Measurements from ENCODE around the gene SAA1. TPM values are rescaled to one million over a fixed set of nuclear protein-coding genes. Genes with fewer than 3 reads are reported as not detected.

SAA1 gene
- total and polyA plus RNA-seq, 10 of the 15 experiments (the other 5 are each of a cell fraction or from before 2014, with no cell fraction given) = 0.36 to 6.9 TPM; not detected in 8

GRCh38 chr11:18221274-18221876 lies 44.7 kb upstream of the SAA1 start (continued):
- TF ChIP-seq CEBPZ (IDR thresholded peaks at IDR 0.05; ENCODE audit: low read depth, low read length) = no peak

- ChIA-PET SMC1A (ENCODE audit: uncharacterized antibody, unreplicated experiment) (no interaction called here), RAD21 (ENCODE audit: unreplicated experiment) (no interaction called here), POLR2A (no interaction called here), CTCF (interaction anchor here (0.6 to 1.6 kb wide), 2 partner anchors 154 to 245 kb away, joined by 3 to 4 read pairs; no protein-coding TSS in a partner anchor)
- WGBS (ENCODE audit: insufficient coverage, insufficient replicate concordance, low lambda C conversion rate, missing lambda C conversion rate) = 77% methylated on average over 3 of the region's 3 CpGs
- Histone ChIP-seq H3K36me3 (ENCODE audit: control insufficient read depth in 2 of 2, insufficient read depth in 2 of 2, low read length in 1 of 2) (no peaks in the 10 kb centered on the region), H4K20me1 (ENCODE audit: control insufficient read depth, insufficient read depth) (no peaks in the 10 kb centered on the region), H3K4me3 (no peak overlapping the region), H3K9ac (ENCODE audit: control insufficient read depth, insufficient read depth, low read length) (no peak overlapping the region), H3K27me3 (replicated peaks in 1 of 2; ENCODE audit: control insufficient read depth in 2 of 2, insufficient read depth in 2 of 2, low read length in 1 of 2) (no peaks in the 10 kb centered on the region), H3K4me1 (ENCODE audit: control insufficient read depth, insufficient read depth, low read length) (no peaks in the 10 kb centered on the region), H3K4me2 (ENCODE audit: control insufficient read depth, insufficient read depth) (no peak overlapping the region), H3K9me3 (replicated peaks; ENCODE audit: control insufficient read depth, insufficient read depth, low read length) (no peaks in the 10 kb centered on the region; the same call in 2 of the 3 replicates), H3K79me2 (ENCODE audit: control insufficient read depth, insufficient read depth, low read length) (no peaks in the 10 kb centered on the region), H2AFZ (ENCODE audit: control insufficient read depth, low read depth, low read length) (no peak overlapping the region), H3K27ac (ENCODE audit: control insufficient read depth, insufficient read depth) (no peak overlapping the region)
- no peak for TF ChIP-seq SMAD5 (IDR thresholded peaks at IDR 0.05; ENCODE audit: low read depth)
- peak; percentile 42; the same call in 1 of the 2 replicates for TF ChIP-seq SPI1 (IDR thresholded peaks at IDR 0.05; ENCODE audit: borderline replicate concordance, insufficient read depth, low read depth, low read length)
- intact Hi-C loops (cut with micrococcal nuclease; ENCODE audit: unreplicated experiment) = no loop called here
- BruUV-seq (replicated peaks) = no TSS peak
- no peak for FAIRE-seq
- DNase-seq (ENCODE audit: low read depth, low spot score) = no peak
- in situ Hi-C loops (cut with MboI) = no loop called here
- ATAC-seq = no peak
Measured at GRCh38 chr11:18222814-18223421, 43.1 kb upstream of the SAA1 start.

All from GM12878 (cell line).